ENCODE measurements around the gene RAX2.

Gene RAX2

GRCh38 chr19:3801412-3802096 lies 29.5 kb upstream of the RAX2 start:
- peak in 1 of 2 donors; percentile 59 for DNase-seq (ENCODE audit: low read depth in 2 of 2)

DNA sequence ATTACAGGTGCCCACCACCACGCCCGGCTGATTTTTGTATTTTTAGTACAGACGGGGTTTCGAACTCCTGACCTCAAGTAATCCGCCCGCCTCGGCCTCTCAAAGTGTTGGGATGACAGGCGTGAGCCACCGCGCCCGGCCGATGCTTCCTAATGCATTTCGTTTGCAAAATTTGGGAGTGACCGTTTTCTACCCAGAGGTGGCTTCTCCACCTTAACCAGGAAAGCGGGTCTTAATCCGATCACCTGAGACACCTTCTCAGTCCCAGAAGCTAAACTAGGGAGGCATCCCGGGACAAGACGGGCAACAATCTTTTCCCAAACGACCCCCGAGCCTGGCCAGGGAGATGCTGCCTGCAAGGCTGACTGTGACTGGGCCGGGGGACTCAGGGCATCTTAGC lies 29.0 kb upstream of the RAX2 start:
- no peak for DNase-seq (ENCODE audit: low read depth in 2 of 2)

GRCh38 chr19:3798137-3798536 lies 26.1 kb upstream of the RAX2 start:
- no peak for DNase-seq (ENCODE audit: low read depth in 2 of 2)

DNA sequence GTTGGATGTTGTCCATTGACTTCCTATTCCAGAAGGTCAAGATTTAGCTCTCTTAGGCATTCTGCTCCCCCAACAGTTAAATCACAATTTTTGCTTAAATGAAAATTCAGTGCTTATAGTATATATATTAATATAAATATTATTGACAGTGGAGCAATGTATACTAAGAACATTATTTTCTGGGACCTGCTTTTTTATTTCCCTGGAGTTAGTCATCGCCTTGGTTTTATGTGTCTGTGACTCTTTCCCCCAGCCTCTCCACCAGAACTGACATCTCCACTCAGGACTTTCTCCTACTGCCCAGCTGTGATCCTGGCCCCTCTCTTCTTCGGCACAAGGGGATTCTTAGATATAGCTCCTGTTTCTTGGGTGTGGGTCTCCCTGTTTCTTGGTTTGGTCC lies 24.3 kb upstream of the RAX2 start:
- DNase-seq (ENCODE audit: low read depth in 2 of 2) = no peak

DNA sequence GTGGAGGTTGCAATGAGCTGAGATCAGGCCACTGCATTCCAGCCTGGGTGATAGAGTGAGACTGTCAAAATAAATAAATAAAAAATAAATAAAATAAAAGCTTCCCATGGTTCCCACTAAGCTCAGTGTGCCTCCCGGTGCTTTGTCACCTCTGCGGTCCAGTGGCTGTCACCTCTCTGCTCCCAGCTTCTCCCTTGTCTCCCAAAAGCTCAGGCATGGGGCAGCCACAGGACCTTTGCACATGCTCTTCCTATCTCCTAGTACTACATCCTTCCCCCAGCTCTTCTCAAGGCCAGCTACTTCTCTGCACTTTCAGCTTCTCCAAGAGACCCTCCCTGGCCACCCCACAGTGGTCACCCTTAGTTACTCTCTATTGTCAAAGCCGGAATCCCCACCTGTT lies 21.8 kb upstream of the RAX2 start:
- no peak for DNase-seq (ENCODE audit: low read depth in 2 of 2)

DNA sequence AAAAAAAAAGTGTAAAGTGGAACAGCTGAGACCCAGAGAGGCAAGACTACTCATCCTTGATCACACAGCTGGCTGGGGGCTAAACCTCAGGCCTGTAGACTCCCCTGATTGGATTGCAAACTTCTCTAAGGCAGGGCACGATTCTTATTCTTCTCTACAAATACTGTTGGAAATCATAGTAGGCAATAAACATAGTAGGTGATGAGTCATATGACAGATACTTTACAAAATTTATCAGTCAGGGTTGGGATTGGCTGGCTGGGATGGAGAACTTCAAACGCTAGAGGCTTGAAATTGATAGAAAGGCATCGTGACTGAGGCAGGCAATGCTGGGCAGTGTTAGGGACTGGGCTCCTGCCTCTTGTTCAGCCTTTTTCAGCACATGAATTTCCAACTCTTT lies 20.1 kb upstream of the RAX2 start:
- DNase-seq (ENCODE audit: low read depth in 2 of 2) = no peak

GRCh38 chr19:3790941-3791340 lies 18.9 kb upstream of the RAX2 start:
- no peak for DNase-seq (ENCODE audit: low read depth in 2 of 2)

DNA sequence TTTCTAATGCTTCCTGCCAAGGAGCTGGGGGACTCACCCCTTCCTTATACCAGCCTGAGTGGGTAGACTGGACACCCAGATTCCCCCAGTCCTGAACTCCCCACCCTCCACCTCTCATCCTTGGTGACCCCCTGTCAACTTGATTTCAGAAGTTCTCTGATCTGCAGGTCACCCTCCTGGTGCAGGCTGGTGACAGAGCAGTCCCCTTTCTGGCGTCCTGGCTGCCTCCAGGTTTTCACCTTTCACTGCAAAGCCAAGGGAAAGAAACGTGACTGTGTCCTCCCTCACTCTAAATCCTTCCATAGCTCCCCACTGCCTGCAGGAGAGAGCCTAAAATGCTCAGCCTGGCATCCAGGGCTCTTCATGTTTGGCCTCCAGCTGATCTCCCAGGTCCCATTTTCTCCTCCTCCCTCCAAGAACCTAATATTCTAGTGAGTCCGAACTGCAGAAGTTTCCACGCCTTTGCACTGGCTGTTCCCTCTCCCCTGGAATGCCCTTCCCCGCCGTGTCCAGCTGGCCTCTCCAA lies 18.2 kb upstream of the RAX2 start:
- no peak for DNase-seq (ENCODE audit: low read depth in 2 of 2)

DNA sequence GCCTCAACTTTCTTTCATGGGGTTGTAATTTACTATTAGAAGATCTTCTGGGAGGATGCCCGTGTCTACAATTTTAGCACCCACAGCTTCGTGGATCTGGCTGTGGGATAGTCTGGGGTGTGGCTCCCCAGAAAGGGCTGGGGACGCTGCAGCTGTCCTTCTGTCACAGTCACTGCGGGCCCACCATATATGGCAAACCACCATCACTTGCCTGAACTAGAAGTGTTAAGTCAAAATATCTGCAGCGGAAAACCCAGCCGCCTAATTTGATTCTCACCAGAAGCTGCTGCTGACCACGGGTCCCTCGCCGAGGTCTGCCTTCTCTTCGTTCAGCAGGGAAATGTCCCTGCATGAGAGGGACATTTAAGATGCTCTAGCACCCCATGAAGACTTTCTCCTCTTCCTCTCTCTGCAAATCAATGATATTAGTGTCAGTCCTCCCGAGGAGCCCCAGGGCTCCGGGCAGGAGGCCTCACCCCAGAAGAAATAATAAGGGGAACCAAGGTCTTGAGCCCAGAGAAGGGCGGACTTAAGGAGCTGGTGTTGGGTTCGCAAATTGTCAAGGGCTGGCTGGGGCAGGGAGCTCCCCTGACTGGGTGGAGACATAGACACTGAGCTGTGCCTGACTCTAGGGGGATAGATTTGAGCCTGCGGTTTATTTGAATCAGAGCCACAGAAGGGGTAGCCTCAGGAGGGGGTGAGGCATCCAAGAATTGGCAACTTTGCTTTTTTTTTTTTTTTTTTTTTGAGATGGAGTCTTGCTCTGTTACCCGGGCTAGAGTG lies 17.2 kb upstream of the RAX2 start:
- DNase-seq (ENCODE audit: low read depth in 2 of 2) = no peak

DNA sequence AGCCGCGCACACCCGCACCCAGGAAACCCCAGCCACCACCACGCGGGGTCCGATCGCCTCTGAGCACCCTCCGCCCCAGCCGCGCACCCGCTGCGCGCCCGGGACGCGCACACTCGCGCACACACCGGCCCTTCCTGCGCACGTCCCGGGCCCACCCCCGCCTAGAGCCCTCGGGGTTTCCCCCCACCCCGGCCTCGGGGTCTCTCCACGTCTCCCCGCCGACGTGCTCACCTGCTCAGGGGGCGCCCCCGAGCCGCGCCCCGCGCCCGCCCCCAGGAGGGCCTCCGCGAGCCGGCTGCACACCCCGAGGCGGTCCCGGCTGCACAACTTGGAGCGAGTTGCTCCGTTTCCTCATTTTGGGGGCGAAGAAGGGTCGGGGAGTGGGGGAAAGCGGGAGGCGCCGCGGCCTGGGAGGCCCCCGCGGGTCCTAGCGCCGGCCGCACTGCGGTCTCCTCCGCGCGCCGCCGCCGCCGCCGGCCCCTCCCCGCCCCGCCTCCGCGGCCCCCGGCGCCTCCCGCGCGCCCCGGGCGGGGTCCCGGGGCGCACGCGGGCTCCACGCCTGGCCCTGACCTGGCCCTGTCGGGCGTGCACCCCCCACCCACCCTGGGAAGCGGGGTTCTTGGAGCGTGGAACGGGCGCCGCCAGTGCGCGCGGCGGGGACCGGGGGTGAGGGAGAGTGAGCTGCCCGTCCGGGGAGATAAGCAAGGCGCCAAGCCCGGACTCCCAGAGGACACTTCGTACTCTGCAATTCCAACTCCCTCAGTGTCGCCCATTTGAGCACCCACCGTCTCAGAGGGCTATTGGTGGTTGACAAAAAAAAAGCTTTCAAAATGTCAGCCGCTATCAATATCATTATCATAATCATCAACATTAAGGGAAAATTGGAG lies 14.2 kb upstream of the RAX2 start, which contains the start of gene MATK:
MATK (minus strand) TSS at position 444 of the 887 bp plus-strand sequence. CDS start 1,246 bp downstream, outside the sequence.
- DNase-seq (ENCODE audit: low read depth in 2 of 2) = peak in 1 of 2 donors; percentile 21

DNA sequence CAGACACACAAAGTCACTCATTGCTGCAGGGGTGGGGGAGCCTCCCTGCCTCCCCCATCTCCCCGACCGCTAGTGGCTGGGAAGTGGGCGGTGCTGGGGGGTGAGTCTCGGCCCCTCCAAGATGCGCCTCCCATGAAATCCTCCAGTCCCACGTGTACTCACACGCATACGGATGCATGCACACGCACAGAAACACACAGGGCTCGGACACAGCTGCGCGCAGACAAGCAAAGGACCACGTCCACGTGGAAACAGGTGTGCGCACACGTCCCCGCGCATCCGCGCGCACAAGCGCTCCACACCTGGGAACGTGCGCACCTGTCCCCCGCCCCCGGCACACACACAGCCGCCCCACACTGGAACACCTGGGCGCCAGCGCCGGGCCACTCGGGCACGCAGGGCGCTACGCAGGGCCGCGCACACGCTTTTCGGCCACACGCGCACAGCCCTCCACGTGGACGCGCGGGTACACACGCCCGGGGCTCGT lies 13.5 kb upstream of the RAX2 start:
- DNase-seq (ENCODE audit: low read depth in 2 of 2) = no peak

- no peak for DNase-seq (ENCODE audit: low read depth in 2 of 2)
Observed at GRCh38 chr19:3784607-3785450, 12.8 kb upstream of the RAX2 start.

GRCh38 chr19:3783660-3784584 lies 11.9 kb upstream of the RAX2 start:
- peak in 1 of 2 donors; percentile 30 for DNase-seq (ENCODE audit: low read depth in 2 of 2)

DNA sequence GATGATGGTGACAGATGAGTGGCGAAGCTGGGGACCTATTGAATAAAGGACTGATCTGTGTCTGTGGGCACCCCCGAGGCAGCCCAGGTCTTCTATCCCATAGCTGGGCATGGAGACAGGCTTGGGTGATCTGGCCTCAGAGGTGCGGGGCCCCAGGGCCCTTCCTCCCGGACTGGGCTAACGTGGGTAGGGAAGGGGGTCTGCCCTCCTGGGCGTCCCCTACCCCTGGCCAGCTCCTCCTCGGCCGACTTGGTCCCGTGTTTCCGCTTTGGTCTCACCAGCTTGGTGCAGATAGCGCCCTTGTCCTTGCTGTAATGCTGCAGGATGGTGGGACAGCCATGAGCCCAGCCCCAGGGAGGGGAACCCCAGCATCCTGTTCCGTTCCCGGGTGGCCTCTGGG lies 10.9 kb upstream of the RAX2 start:
- DNase-seq (ENCODE audit: low read depth in 2 of 2) = no peak

DNA sequence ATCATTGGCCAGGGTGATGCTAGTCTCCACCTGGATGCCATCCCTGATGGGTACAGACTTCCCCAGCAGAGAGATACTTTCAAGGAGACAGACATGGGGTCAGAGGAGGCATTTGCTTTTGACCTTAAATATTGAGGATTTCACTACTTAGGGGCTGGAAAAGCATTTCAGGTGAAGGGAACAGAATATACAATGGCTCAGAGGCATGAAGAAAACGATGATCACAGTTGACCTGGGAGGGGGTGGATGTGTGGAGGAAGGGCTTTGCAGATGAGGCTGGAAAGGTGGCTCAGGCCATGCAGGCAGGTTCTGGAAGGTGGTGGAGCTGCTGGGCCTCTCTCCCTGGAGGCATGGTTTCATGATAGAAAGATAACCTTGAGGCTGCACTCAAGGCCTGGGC lies 10.3 kb upstream of the RAX2 start:
- no peak for DNase-seq (ENCODE audit: low read depth in 2 of 2)

- no peak for DNase-seq (ENCODE audit: low read depth in 2 of 2)
Observed at GRCh38 chr19:3781603-3782002, 9.6 kb upstream of the RAX2 start.

DNA sequence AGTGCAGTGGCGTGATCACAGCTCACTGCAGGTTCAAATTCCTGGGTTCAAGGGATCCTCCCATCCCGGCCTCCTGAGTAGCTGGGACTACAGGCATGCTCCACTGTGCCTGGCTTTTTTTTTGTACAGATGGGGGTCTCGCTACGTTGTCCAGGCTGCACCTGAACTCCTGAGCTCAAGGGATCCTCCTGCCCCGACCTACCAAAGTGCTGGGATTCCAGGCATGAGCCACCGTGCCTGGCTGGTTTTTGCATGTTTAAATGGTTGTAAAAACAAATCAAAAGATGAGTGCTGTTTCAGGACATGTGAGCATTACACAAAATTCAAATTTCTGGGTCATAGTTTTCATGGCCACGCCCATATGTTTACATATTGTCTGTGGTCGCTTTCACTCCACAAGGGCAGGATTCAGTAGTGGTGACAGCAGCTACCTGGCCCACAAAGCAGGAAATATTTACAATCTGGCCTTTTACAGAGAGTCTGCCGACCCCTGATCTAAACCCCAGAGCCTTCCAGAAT lies 8.8 kb upstream of the RAX2 start:
- no peak for DNase-seq (ENCODE audit: low read depth in 2 of 2)

- no peak for DNase-seq (ENCODE audit: low read depth in 2 of 2)
Observed at GRCh38 chr19:3778899-3779723, 7.1 kb upstream of the RAX2 start.

All from activated CD4-positive, alpha-beta T cell treated with anti-CD3 and anti-CD28 coated beads for 24 hours (primary cell).